Stomach (tissue), 9 donors: ENCODE results near the gene PRICKLE2. TPM values are rescaled to one million over a fixed set of nuclear protein-coding genes. Genes with fewer than 3 reads are reported as not detected.

ENCODE experiments used
- DNase-seq, 2 donors: peaks; one replicate each; pipeline versions ENCODE4 v3.0.0 to v3.0.0-alpha.2; 2013 to 2019
- H3K27ac ChIP-seq, 5 donors: fragments of 200-600 bp in 4 of 5; sonication (generic) in 4 of 5; one replicate each; pipeline ENCODE4 v1.5.1; 2013 to 2019; ENCODE audit warnings: mild to moderate bottlenecking in 1 of 5, moderate library complexity in 1 of 5
- H3K27me3 ChIP-seq, 3 donors: fragments of 200-600 bp; sonication (generic); one replicate each; pipeline ENCODE4 v1.5.1; 2017 to 2019; ENCODE audit warnings: mixed run types in 1 of 3
- H3K36me3 ChIP-seq, 4 donors: fragments of 200-600 bp; sonication (generic); 1 replicate in 3 of 4; 2 replicates in 1 of 4; pipeline ENCODE4 v1.5.1; 2016 to 2019
- H3K4me1 ChIP-seq, 4 donors: fragments of 200-600 bp; sonication (generic); one replicate each; pipeline ENCODE4 v1.5.1; 2016 to 2019
- H3K4me3 ChIP-seq, 4 donors: fragments of 200-600 bp; sonication (generic) in 3 of 4; one replicate each; pipeline ENCODE4 v1.5.1; 2016 to 2019; ENCODE audit warnings: mild to moderate bottlenecking in 1 of 4
- H3K9me3 ChIP-seq, 4 donors: fragments of 200-600 bp; sonication (generic); one replicate each; pipeline ENCODE4 v1.5.1; 2016 to 2019
- EP300 ChIP-seq: sonication (generic); formaldehyde crosslinking; IDR thresholded peaks from one replicate; pipeline ENCODE4 v1.6.1; 2017; ENCODE audit warnings: antibody characterized with exemption
- POLR2A ChIP-seq, 4 donors: fragments of 450-650 bp; IDR thresholded peaks; one replicate each; pipeline ENCODE4 v1.6.1; 2016; ENCODE audit warnings: antibody characterized with exemption in 4 of 4, control low read depth in 2 of 4, mild to moderate bottlenecking in 1 of 4, moderate library complexity in 1 of 4
- POLR2AphosphoS5 ChIP-seq, 3 donors: sonication (generic); formaldehyde crosslinking; IDR thresholded peaks; one replicate each; pipeline ENCODE4 v1.6.1; 2016; ENCODE audit warnings: antibody characterized with exemption in 3 of 3
- WGBS, 5 donors: extraction: QIAGEN DNeasy Blood & Tissue Kit in 3 of 5; methylation state at CpG; one replicate each; pipeline versions ENCODE4 v1.1.5 to v1.1.7; 2013 to 2018; 5-methylcytosine and 5-hydroxymethylcytosine counted together
- intact Hi-C: fragments of 100-400 bp; cut with DNase I; formaldehyde crosslinking; loops from one replicate; pipeline ENCODE4 v1.15.1; 2023; ENCODE audit warnings: low total_unique reads
- polyA plus RNA-seq, 3 donors: library from polyadenylated mRNA; stranded (reverse); fragments of 200-250 nt; gene quantifications; one replicate each; pipeline ENCODE4 v1.2.3, GENCODE V29; 2013
- total RNA-seq, 5 donors: library from RNA; depleted of rRNA; stranded (reverse); fragments of >200 nt; gene quantifications; one replicate each; pipeline versions ENCODE4 v1.1.0 to v1.2.3, GENCODE V29; 2014 to 2016
- TF ChIP-seq, protein P1 (sequence below), 7 experiments: fragments of 450-650 bp in 4 of 7; fragments of 200-600 bp in 3 of 7; sonication (generic) in 3 of 7; IDR thresholded peaks; one replicate each; pipeline ENCODE4 v1.5.1; 2016 to 2019; ENCODE audit warnings: antibody characterized with exemption in 7 of 7, control low read depth in 2 of 7, mild to moderate bottlenecking in 1 of 7
- donor health status: healthy with polysubstance abuse.
- donor health status: Bipolar disorder and iron deficiency.
- donor health status: healthy.

Gene PRICKLE2
- total and polyA plus RNA-seq, 8 donors: 3.7 to 59.1 (median 21.0) TPM

DNA sequence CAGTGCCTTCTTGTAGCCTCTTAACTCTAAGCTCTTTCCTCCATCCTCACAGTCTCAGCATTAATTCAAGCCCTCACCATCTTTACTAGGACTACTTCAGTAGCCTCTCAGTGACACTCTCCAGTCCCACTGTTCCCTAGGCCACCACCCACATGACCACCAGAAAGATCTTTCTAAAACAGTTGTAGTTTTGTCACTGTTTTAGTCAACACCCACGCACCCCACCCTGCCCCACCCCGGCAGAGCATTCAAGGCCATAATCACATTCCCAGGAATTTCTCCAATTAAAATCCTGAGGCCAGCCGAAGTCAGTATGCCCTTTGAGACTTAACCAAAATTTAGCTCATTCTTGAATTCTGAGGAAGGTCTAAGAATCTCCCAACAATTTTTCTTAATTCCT is 170.8 kb downstream of the PRICKLE2 start:
- no peak for TF ChIP-seq EP300
- no peak for TF ChIP-seq POLR2AphosphoS5 (IDR thresholded peaks at IDR 0.05)
- no peak for TF ChIP-seq POLR2A (IDR thresholded peaks at IDR 0.05)
- TF ChIP-seq, protein P1, sequence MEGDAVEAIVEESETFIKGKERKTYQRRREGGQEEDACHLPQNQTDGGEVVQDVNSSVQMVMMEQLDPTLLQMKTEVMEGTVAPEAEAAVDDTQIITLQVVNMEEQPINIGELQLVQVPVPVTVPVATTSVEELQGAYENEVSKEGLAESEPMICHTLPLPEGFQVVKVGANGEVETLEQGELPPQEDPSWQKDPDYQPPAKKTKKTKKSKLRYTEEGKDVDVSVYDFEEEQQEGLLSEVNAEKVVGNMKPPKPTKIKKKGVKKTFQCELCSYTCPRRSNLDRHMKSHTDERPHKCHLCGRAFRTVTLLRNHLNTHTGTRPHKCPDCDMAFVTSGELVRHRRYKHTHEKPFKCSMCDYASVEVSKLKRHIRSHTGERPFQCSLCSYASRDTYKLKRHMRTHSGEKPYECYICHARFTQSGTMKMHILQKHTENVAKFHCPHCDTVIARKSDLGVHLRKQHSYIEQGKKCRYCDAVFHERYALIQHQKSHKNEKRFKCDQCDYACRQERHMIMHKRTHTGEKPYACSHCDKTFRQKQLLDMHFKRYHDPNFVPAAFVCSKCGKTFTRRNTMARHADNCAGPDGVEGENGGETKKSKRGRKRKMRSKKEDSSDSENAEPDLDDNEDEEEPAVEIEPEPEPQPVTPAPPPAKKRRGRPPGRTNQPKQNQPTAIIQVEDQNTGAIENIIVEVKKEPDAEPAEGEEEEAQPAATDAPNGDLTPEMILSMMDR (IDR thresholded peaks at IDR 0.05): no peak
- WGBS, 5 donors: 67 to 83% (median 74%) methylated on average over 3 of the region's 3 CpGs
- intact Hi-C loops: no loop called here

DNA sequence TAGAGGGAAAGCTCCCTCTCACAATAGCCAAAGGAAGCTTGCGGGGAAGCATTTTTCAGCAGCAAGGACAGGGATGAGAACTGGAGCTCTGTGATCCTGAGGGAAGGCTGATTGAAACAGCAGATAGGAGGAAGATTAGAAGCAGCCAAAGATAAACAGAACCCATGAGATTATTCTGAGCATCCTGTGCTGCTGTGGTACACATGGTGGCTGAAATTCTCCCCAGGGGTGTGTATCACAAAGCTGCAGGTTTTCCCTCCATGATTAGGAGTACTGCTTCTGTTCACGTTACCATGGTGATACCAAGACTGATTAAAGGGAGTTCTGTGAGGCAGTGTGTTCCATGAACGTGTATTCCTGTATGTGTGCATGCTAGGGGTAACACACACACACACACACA is 171.7 kb downstream of the PRICKLE2 start:
- intact Hi-C loops: no loop called here
- H3K4me3 ChIP-seq: no peak overlapping the region
- H3K36me3 ChIP-seq: no peaks in the 10 kb centered on the region
- no peaks in the 10 kb centered on the region for H3K27me3 ChIP-seq
- 47 to 67% (median 56%) methylated on average over 3 of the region's 3 CpGs for WGBS, 5 donors
- no peaks in the 10 kb centered on the region for H3K9me3 ChIP-seq
- no peaks in the 10 kb centered on the region for H3K4me1 ChIP-seq
- peak in 1 of 2 donors; percentile 29 for DNase-seq
- no peak overlapping the region for H3K27ac ChIP-seq
- no peak for TF ChIP-seq POLR2AphosphoS5 (IDR thresholded peaks at IDR 0.05)
- TF ChIP-seq EP300: no peak
- TF ChIP-seq, protein P1 (IDR thresholded peaks at IDR 0.05): no peak
- TF ChIP-seq POLR2A (IDR thresholded peaks at IDR 0.05): no peak

More for the DNA sequence above, 170.8 kb downstream of the PRICKLE2 start:
- Histone ChIP-seq H3K36me3 (no peaks in the 10 kb centered on the region), H3K4me3 (no peak overlapping the region), H3K9me3 (no peaks in the 10 kb centered on the region), H3K27ac (no peak overlapping the region), H3K27me3 (no peaks in the 10 kb centered on the region), H3K4me1 (no peaks in the 10 kb centered on the region)
- DNase-seq: no peak

DNA sequence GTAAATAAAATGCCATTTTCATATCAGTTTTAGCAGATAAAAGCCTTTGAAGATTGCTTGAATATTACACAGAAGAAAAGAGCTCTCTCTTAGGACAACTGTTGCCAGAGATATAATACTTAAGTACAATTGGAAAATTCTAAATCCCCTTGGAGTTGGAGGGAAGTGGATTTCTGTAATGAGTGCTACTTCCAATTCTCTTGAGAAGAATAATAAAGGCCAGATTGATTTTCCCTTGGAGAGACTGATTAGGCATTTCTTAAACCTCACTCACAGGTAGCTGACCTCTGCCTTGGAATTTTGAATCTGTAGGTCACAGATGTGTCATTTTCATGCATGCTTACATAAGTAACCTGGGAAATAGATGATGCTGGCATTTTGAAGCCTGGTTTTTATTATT is 172.1 kb downstream of the PRICKLE2 start:
- Histone ChIP-seq H3K36me3 (no peaks in the 10 kb centered on the region), H3K4me1 (no peaks in the 10 kb centered on the region), H3K4me3 (no peak overlapping the region), H3K9me3 (no peaks in the 10 kb centered on the region), H3K27ac (no peak overlapping the region), H3K27me3 (no peaks in the 10 kb centered on the region)
- TF ChIP-seq, protein P1 (IDR thresholded peaks at IDR 0.05): no peak
- TF ChIP-seq POLR2AphosphoS5 (IDR thresholded peaks at IDR 0.05): no peak
- TF ChIP-seq EP300: no peak
- no peak for TF ChIP-seq POLR2A (IDR thresholded peaks at IDR 0.05)
- intact Hi-C loops: no loop called here
- DNase-seq: no peak

DNA sequence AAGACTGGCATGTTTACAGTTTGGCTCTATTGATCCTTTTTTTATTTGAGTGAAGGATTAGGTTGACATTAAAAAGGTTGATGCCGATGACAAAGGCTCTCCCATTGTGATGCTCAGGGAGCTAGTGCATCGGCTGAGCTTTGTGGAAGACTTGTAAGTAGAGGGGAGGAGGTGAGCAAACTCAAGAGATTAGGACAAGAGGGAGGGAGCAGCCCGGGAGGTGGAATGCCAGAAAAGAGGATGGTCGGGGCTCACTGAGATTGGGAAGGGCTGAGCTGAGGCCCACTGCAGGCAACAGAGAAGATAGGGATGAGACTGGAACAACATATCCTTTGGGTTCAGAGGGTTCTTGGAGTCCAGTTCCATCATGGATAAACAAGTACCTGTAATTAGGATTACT is 175.4 kb downstream of the PRICKLE2 start:
- Histone ChIP-seq H3K27ac (no peak overlapping the region), H3K4me1 (no peaks in the 10 kb centered on the region), H3K36me3 (no peaks in the 10 kb centered on the region), H3K27me3 (no peaks in the 10 kb centered on the region), H3K4me3 (no peak overlapping the region), H3K9me3 (no peaks in the 10 kb centered on the region)
- intact Hi-C loops: no loop called here
- no peak for DNase-seq
- WGBS, 5 donors: 40 to 61% (median 60%) methylated on average over 4 of the region's 4 CpGs
- no peak for TF ChIP-seq POLR2AphosphoS5 (IDR thresholded peaks at IDR 0.05)

DNA sequence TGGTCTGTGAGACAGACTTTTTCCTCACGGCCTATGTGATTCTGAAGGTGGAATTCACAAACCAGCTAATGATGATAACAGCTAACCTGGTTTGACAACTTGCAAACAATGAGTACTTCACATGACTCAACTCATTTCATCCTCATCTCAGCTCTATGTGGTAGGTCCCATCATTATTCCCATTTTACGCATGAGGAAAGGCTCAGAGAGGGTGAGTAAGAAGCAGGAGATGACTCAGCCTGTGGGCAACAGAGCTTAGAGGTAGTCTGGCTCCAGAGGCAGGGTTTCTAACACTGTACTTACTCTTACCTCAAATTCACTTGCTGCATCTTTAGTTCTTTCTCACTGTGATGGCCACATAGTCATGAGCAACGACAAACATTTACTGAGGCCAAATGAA is 176.1 kb downstream of the PRICKLE2 start:
- TF ChIP-seq, protein P1 (IDR thresholded peaks at IDR 0.05): no peak
- TF ChIP-seq POLR2AphosphoS5 (IDR thresholded peaks at IDR 0.05) (no peak), EP300 (no peak)
- Histone ChIP-seq H3K36me3 (no peaks in the 10 kb centered on the region), H3K9me3 (no peaks in the 10 kb centered on the region), H3K4me3 (no peak overlapping the region), H3K27ac (no peak overlapping the region), H3K4me1 (no peaks in the 10 kb centered on the region), H3K27me3 (no peaks in the 10 kb centered on the region)
- 64 to 77% (median 69%) methylated on average over 3 of the region's 3 CpGs for WGBS, 5 donors
- intact Hi-C loops: no loop called here
- DNase-seq: no peak
